Measurements from ENCODE around the gene ZNF628. TPM values are rescaled to one million over a fixed set of nuclear protein-coding genes. Genes with fewer than 3 reads are reported as not detected.

The ZNF628 gene
- total RNA-seq, 1 experiment from 2014 or later = 13.0 TPM

DNA sequence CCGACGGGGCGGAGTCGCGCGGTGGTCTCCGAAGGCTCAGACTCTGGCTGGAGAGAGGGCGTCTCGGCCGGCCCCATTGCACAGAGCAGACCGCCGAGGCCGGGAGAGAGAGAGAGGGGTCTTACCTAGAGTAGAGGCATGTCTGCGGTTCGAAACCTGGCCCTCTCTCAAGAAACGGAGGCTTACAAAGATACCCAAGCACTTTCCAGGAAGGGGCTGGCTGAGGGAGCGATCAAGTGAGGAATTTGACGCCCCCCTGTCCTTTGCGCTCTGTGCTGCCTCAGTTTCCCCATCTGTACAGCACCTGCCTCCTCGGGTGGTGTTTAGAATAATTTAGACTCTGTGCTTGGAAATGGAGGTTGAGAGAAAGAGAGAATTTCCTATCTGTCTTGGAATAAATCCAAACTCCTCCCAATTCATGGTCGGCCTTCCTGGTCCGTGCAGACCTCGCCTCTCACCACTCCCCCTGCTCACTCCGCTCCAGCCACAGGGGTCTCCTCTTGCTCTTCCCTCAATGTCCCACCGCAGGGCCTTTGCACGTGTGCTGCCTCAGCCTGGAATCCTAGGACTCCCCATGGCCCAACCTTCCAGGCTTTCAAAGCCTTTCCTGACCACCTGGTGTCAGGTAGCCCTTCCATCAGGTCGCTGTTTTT lies 14.3 kb upstream of the ZNF628 start:
- intact Hi-C loops (cut with micrococcal nuclease; ENCODE audit: unreplicated experiment) = no loop called here
- Mint-ChIP-seq H3K4me3 (ENCODE audit: low read depth, unreplicated experiment) (peak overlapping the region; percentile 84), H3K36me3 (ENCODE audit: insufficient read depth, unreplicated experiment) (peaks cover 25% of the 10 kb centered on the region), H3K27ac (ENCODE audit: unreplicated experiment) (peak overlapping the region; percentile 90), H3K27me3 (ENCODE audit: unreplicated experiment) (peaks cover 60% of the 10 kb centered on the region), H3K9me3 (ENCODE audit: low read depth, unreplicated experiment) (no peaks in the 10 kb centered on the region), H3K4me1 (ENCODE audit: low read depth, unreplicated experiment) (peaks cover 36% of the 10 kb centered on the region)
- CTCF ChIA-PET = interaction anchor here (0.7 to 1.0 kb wide), 4 partner anchors 14 to 314 kb away, joined by 3 to 5 read pairs (median 4); partner anchors contain the start of gene ZNF628
- TF ChIP-seq, protein P1, sequence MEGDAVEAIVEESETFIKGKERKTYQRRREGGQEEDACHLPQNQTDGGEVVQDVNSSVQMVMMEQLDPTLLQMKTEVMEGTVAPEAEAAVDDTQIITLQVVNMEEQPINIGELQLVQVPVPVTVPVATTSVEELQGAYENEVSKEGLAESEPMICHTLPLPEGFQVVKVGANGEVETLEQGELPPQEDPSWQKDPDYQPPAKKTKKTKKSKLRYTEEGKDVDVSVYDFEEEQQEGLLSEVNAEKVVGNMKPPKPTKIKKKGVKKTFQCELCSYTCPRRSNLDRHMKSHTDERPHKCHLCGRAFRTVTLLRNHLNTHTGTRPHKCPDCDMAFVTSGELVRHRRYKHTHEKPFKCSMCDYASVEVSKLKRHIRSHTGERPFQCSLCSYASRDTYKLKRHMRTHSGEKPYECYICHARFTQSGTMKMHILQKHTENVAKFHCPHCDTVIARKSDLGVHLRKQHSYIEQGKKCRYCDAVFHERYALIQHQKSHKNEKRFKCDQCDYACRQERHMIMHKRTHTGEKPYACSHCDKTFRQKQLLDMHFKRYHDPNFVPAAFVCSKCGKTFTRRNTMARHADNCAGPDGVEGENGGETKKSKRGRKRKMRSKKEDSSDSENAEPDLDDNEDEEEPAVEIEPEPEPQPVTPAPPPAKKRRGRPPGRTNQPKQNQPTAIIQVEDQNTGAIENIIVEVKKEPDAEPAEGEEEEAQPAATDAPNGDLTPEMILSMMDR (IDR thresholded peaks at IDR 0.05; ENCODE audit: unreplicated experiment) = no peak
- BruUV-seq (replicated peaks) = no TSS peak
- no peak for DNase-seq

DNA sequence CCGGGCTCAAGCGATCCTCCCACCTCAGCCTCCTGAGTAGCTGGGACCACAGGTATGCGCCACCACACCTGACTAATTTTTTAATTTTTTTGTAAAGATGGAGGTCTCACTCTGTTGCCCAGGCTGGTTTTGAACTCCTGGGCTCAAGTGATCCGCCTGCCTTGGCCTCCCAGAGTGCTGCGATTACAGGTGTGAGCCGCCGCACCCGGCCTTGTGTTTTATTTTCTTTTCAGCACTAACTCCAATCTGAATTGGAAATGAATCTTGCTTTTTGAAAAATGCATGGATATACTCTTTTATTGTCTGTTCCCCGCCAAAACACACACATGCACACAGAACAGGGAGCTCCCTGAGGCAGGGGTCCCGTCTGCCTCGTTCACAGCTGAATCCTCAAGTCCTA lies 13.7 kb upstream of the ZNF628 start:
- BruUV-seq (replicated peaks) = no TSS peak
- H3K4me1 Mint-ChIP-seq (ENCODE audit: low read depth, unreplicated experiment) = peaks cover 42% of the 10 kb centered on the region
- H3K36me3 Mint-ChIP-seq (ENCODE audit: insufficient read depth, unreplicated experiment) = peaks cover 25% of the 10 kb centered on the region
- H3K9me3 Mint-ChIP-seq (ENCODE audit: low read depth, unreplicated experiment) = no peaks in the 10 kb centered on the region
- H3K27me3 Mint-ChIP-seq (ENCODE audit: unreplicated experiment) = peaks cover 67% of the 10 kb centered on the region
- intact Hi-C loops (cut with micrococcal nuclease; ENCODE audit: unreplicated experiment) = no loop called here
- peak overlapping the region; percentile 84 for H3K4me3 Mint-ChIP-seq (ENCODE audit: low read depth, unreplicated experiment)
- peak overlapping the region; percentile 90 for H3K27ac Mint-ChIP-seq (ENCODE audit: unreplicated experiment)
- CTCF ChIA-PET = no interaction called here
- no peak for DNase-seq
- TF ChIP-seq, protein P1 (IDR thresholded peaks at IDR 0.05; ENCODE audit: unreplicated experiment) = no peak

DNA sequence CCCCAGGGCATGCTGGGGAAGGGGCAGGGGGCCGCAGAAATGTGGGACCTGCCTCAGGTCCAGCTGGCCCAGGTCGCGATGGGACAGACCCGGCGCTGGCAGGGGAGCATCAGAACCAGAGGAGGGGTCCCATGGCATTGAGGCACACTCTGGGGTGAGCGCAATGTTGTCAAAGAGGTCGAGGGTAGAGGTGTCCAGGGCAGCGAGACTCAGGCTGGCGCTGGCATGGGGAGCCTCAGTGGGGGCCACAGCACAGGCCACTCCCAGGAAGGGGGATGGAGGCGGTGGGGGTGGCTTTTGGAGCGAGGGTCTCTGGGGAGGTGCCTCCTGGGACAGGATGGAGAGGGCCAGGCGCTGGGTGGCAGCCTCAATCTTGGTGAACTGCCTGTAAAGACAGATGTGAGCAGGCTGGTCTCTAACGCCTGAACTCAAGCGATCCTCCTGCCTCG lies 12.8 kb upstream of the ZNF628 start:
- CTCF ChIA-PET = no interaction called here
- H3K4me1 Mint-ChIP-seq (ENCODE audit: low read depth, unreplicated experiment) = peaks cover 48% of the 10 kb centered on the region
- no TSS peak for BruUV-seq (replicated peaks)
- intact Hi-C loops (cut with micrococcal nuclease; ENCODE audit: unreplicated experiment) = no loop called here
- H3K4me3 Mint-ChIP-seq (ENCODE audit: low read depth, unreplicated experiment) = no peak overlapping the region
- peaks cover 69% of the 10 kb centered on the region for H3K27me3 Mint-ChIP-seq (ENCODE audit: unreplicated experiment)
- TF ChIP-seq, protein P1 (IDR thresholded peaks at IDR 0.05; ENCODE audit: unreplicated experiment) = no peak
- no peak for DNase-seq
- no peak overlapping the region for H3K27ac Mint-ChIP-seq (ENCODE audit: unreplicated experiment)
- peaks cover 30% of the 10 kb centered on the region for H3K36me3 Mint-ChIP-seq (ENCODE audit: insufficient read depth, unreplicated experiment)
- H3K9me3 Mint-ChIP-seq (ENCODE audit: low read depth, unreplicated experiment) = no peaks in the 10 kb centered on the region

DNA sequence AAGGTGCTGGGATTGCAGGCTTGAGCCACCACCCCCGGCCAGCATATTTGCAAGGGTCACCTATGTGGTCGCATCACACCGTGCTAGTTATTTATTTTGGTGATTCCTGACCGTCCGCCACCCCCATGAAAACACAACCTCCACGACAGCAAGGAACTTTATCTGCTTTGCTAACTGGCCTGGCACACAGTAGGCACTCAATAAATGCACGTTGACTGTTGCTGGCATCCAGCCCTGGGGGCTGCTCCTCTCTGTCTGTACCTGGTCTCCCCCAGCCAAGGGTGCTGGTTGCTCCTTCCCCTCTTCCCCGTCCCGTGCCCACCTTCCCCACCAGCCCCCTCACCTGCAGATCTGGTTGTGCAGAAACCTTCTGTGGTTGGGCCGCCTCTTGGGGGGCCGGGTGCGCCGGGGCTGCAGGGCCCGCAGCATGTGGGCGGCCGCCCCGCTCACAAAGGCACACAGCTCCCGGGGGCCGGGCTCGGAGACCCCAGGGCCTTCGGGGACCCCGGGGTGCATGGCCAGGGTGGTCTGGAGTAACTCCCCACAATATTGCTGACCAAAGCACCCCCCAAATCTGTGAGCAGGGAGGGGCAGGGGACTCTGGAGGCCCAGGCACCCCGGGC lies 12.3 kb upstream of the ZNF628 start:
- Mint-ChIP-seq H3K27ac (ENCODE audit: unreplicated experiment) (no peak overlapping the region), H3K4me3 (ENCODE audit: low read depth, unreplicated experiment) (no peak overlapping the region), H3K27me3 (ENCODE audit: unreplicated experiment) (peaks cover 69% of the 10 kb centered on the region), H3K36me3 (ENCODE audit: insufficient read depth, unreplicated experiment) (peaks cover 30% of the 10 kb centered on the region), H3K4me1 (ENCODE audit: low read depth, unreplicated experiment) (peaks cover 48% of the 10 kb centered on the region), H3K9me3 (ENCODE audit: low read depth, unreplicated experiment) (no peaks in the 10 kb centered on the region)
- no TSS peak for BruUV-seq (replicated peaks)
- intact Hi-C loops (cut with micrococcal nuclease; ENCODE audit: unreplicated experiment) = no loop called here
- CTCF ChIA-PET = no interaction called here
- no peak for DNase-seq
- TF ChIP-seq, protein P1 (IDR thresholded peaks at IDR 0.05; ENCODE audit: unreplicated experiment) = no peak

Measured in Calu3 (cell line).